Heart left ventricle (tissue), 16 donors: ENCODE measurements around the gene HMGB2. TPM values are rescaled to one million over a fixed set of nuclear protein-coding genes. Genes with fewer than 3 reads are reported as not detected.
A peak's percentile ranks its signal among the peaks of the same experiment; 100 is the strongest.

Experiments used
- ATAC-seq, 4 donors: fragments of 200-7000 bp; cut with Tn5 transposase; one replicate each; pipeline ENCODE4 v1.9.1; 2020 to 2022; ENCODE audit warnings: moderate library complexity in 4 of 4, mild to moderate bottlenecking in 3 of 4, moderate number of reproducible peaks in 1 of 4
- DNase-seq, 5 donors: peaks; one replicate each; pipeline ENCODE4 v3.0.0-alpha.2; 2020
- H3K27ac ChIP-seq, 12 donors: fragments of 200-600 bp; sonication (generic) in 4 of 12; one replicate each; pipeline versions ENCODE4 v1.5.0 to v1.8.0; 2016 to 2022; ENCODE audit warnings: mild to moderate bottlenecking in 2 of 12
- H3K27me3 ChIP-seq, 9 donors: fragments of 200-600 bp; sonication (generic) in 2 of 9; one replicate each; pipeline versions ENCODE4 v1.5.1 to v1.8.0; 2016 to 2022; ENCODE audit warnings: mild to moderate bottlenecking in 3 of 9
- H3K36me3 ChIP-seq, 9 donors: fragments of 200-600 bp; sonication (generic) in 2 of 9; one replicate each; pipeline versions ENCODE4 v1.5.0 to v1.8.0; 2018 to 2022; ENCODE audit warnings: mild to moderate bottlenecking in 2 of 9
- H3K4me1 ChIP-seq, 12 donors: fragments of 200-600 bp; sonication (generic) in 4 of 12; one replicate each; pipeline versions ENCODE4 v1.5.0 to v1.8.0; 2016 to 2022; ENCODE audit warnings: mild to moderate bottlenecking in 3 of 12
- H3K4me3 ChIP-seq, 12 donors: fragments of 200-600 bp; sonication (generic) in 4 of 12; one replicate each; pipeline versions ENCODE4 v1.5.0 to v1.8.0; 2017 to 2022; ENCODE audit warnings: mild to moderate bottlenecking in 9 of 12, moderate library complexity in 4 of 12
- H3K9me3 ChIP-seq, 12 donors: fragments of 200-600 bp; sonication (generic) in 4 of 12; one replicate each; pipeline versions ENCODE4 v1.5.0 to v1.8.0; 2016 to 2022; ENCODE audit warnings: mild to moderate bottlenecking in 1 of 12
- POLR2A ChIP-seq, 2 donors: fragments of 450-650 bp; IDR thresholded peaks; one replicate each; pipeline ENCODE4 v1.6.1; 2017; ENCODE audit warnings: antibody characterized with exemption in 2 of 2, mild to moderate bottlenecking in 2 of 2, moderate library complexity in 2 of 2
- WGBS, 4 donors: extraction: QIAGEN DNeasy Blood & Tissue Kit in 2 of 4; methylation state at CpG; one replicate each; pipeline versions ENCODE4 v1.1.5 to v1.1.7; 2013 to 2018; 5-methylcytosine and 5-hydroxymethylcytosine counted together
- intact Hi-C, 10 donors: fragments of 100-400 bp; cut with DNase I; formaldehyde crosslinking; loops; one replicate each; pipeline versions ENCODE4 v1.11.1 to v1.14.2; 2022
- long read RNA-seq, 3 donors: library from polyadenylated mRNA; unstranded; transcript quantifications; one replicate each; pipeline ENCODE4 v2.0.0, GENCODE V29; 2020 to 2021
- polyA plus RNA-seq, 2 donors: library from polyadenylated mRNA; stranded (reverse); fragments of 200-250 nt; gene quantifications; one replicate each; pipeline ENCODE4 v1.2.3, GENCODE V29; 2013
- total RNA-seq, 9 donors: library from RNA; depleted of rRNA in 2 of 9; stranded (reverse); fragments of >200 nt in 2 of 9; fragmentation: NEBNext Ultra II Directional in 3 of 9; extraction: Animal tissue kit (Norgen Biotek cat#: 25700) in 3 of 9; gene quantifications; one replicate each; pipeline versions ENCODE4 v1.1.0 to v1.2.4, GENCODE V29; 2016 to 2023
- TF ChIP-seq, protein P1 (sequence below), 12 donors: fragments of 200-600 bp; sonication (generic) in 4 of 12; IDR thresholded peaks; one replicate each; pipeline versions ENCODE4 v1.5.0 to v1.8.0; 2018 to 2022; ENCODE audit warnings: antibody characterized with exemption in 12 of 12, mild to moderate bottlenecking in 5 of 12
- donor health status: ischemic (EF 13 %, LVEDD 7.1; RV severe dilation, severe dysfunction).
- donor health status: healthy with polysubstance abuse.
- donor health status: DM: no; HTN: yes; CAD: no.
- donor health status: DM: no; HTN: no; CAD: no.
- donor health status: ischemic (EF 25% LVEDD 6.9; RV normal size, moderate dysfunction).
- donor health status: ischemic (EF 25% LVEDD 5.7; RV mildly dilated, moderate dysfunction).
- donor health status: healthy.
- donor health status: DM: yes; HTN: yes; CAD: no.
- donor health status: ischemic (EF 35%, LVEDD 5.7; RV mildly dilated, moderate dysfunction).
- donor health status: nonischemic (EF 11% LVEDD 7.7; RV severe dilation, severe dysfunction).
- donor health status: DM: yes; HTN: yes; CAD: no.
- donor health status: PGD.
- donor health status: ischemic (EF 29% LVEDD 5.4; RV normal size, mild dysfunction).
- donor health status: nonischemic (EF 23%, LVEDD 6.1; RV moderate dilation, normal function).

The HMGB2 gene
- total RNA-seq = 10 to 100 TPM; 28.5 to 67.5 (median 38.2) TPM
- 10 to 100 TPM; 46.8 to 88.9 TPM for polyA plus RNA-seq
- long read RNA-seq, donor 1, transcript HMGB2-201 (5 exons, 1,889 nt) = major isoform, 21 of 22 reads
- long read RNA-seq, donor 1, partial matches to known transcripts = 0 of 22 reads
- long read RNA-seq, donor 1, other reads (novel, unspliced or antisense) = 1 of 22 reads
- long read RNA-seq, donor 2, transcript HMGB2-201 (5 exons, 1,889 nt) = major isoform, 18 of 20 reads
- long read RNA-seq, donor 2, partial matches to known transcripts = 0 of 20 reads
- long read RNA-seq, donor 2, other reads (novel, unspliced or antisense) = 0 of 20 reads
- long read RNA-seq, donor 3, transcript HMGB2-201 (5 exons, 1,889 nt) = major isoform, 13 of 14 reads
- long read RNA-seq, donor 3, partial matches to known transcripts = 0 of 14 reads
- long read RNA-seq, donor 3, other reads (novel, unspliced or antisense) = 0 of 14 reads

DNA sequence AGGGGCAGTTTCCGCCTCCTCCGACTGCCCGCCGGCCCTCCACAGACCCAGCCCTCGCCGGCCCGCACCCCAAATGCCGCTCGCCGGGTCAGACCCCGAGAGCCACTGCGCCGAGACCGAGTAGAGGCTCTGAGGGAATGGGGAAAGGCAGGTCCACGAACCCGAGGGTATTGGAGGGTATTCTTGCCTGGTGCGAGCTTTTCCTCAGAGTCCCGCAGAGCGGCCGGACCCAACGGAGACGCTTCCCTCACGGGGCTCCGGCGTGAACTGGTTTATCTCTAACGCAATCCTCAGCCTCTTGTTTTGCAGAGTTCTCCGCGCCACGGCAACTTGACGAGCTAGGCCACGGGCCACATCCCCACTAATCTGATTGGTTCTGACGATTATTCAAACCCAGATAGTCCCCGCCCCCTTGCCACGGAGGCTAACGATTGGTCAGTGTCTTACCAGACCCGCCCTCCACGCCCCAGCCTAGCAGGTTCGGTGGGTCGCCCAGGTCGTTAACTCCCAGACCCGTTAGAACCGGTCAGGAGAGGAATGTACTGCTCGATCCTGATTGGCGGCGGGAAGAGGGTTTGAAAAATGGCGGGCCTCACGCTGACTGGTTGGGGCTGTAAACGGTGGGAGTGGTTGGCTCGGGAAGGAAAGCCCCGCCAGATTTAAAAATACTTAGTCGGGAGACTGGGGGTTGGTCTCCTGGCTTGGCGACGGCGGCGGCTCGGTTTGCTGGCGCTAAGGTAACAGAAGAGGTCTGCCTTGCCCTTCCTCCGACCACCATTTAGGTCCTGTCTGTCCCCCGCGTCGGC, at the start of gene HMGB2:
TSS of gene HMGB2 (minus strand) at position 274 of the 806 bp plus-strand sequence. CDS start 709 bp downstream, outside the sequence.
- DNase-seq (peak; percentile 100), ATAC-seq (peak; percentile 98 to 100 (median 99))
- intact Hi-C loops = loop anchor here (1.0 to 5.0 kb wide), 5 partner anchors 33 to 38 kb away; partner anchors contain the start of gene SAP30 (in 8 of the 10)
- H3K9me3 ChIP-seq = no peaks in the 10 kb centered on the region
- H3K27ac ChIP-seq = peak within 1 kb of the TSS; percentile 97 to 100 (median 98)
- H3K4me3 ChIP-seq = peak within 1 kb of the TSS; percentile 65 to 98 (median 92)
- peak; percentile 90 to 98 for TF ChIP-seq POLR2A (IDR thresholded peaks at IDR 0.05)
- TF ChIP-seq, protein P1, sequence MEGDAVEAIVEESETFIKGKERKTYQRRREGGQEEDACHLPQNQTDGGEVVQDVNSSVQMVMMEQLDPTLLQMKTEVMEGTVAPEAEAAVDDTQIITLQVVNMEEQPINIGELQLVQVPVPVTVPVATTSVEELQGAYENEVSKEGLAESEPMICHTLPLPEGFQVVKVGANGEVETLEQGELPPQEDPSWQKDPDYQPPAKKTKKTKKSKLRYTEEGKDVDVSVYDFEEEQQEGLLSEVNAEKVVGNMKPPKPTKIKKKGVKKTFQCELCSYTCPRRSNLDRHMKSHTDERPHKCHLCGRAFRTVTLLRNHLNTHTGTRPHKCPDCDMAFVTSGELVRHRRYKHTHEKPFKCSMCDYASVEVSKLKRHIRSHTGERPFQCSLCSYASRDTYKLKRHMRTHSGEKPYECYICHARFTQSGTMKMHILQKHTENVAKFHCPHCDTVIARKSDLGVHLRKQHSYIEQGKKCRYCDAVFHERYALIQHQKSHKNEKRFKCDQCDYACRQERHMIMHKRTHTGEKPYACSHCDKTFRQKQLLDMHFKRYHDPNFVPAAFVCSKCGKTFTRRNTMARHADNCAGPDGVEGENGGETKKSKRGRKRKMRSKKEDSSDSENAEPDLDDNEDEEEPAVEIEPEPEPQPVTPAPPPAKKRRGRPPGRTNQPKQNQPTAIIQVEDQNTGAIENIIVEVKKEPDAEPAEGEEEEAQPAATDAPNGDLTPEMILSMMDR (IDR thresholded peaks at IDR 0.05) = no peak
- 0 to 1% (median 0%) methylated on average over 45 to 61 of the region's 61 CpGs for WGBS, 4 donors
- H3K36me3 ChIP-seq = peaks cover 0 to 38% (median 35%) of the 10 kb centered on the region in 9 donors
- H3K4me1 ChIP-seq = peaks cover 0 to 45% (median 19%) of the 10 kb centered on the region in 12 donors
- no peaks in the 10 kb centered on the region for H3K27me3 ChIP-seq

DNA sequence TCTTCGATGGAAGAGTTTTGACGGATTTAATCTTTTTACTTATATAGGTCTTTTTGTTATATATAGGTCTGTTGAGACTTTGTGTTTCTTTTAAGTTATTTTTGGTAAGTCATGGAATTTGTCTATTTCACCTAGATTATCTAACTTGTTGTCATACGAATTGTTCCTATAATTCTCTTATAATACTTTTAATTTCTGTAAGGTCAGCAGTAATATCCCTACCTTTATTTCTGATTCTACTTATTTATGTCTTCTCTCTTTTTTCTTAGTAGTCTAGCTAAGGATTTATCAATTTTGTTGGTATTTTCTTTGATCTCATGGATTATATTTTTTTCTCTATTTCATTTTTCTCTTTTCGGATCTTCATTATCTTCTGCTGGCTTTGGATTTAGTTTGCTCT, 48.2 kb upstream of the HMGB2 start:
- no peak overlapping the region for H3K27ac ChIP-seq
- H3K27me3 ChIP-seq = no peaks in the 10 kb centered on the region
- H3K36me3 ChIP-seq = peaks cover 0 to 13% (median 3%) of the 10 kb centered on the region in 9 donors
- 93 to 99% (median 96%) methylated on average over 4 of the region's 4 CpGs for WGBS, 4 donors
- no peak for TF ChIP-seq POLR2A (IDR thresholded peaks at IDR 0.05)
- TF ChIP-seq, protein P1 (IDR thresholded peaks at IDR 0.05) = no peak
- H3K4me3 ChIP-seq = no peak overlapping the region
- intact Hi-C loops = no loop called here
- no peak for ATAC-seq
- H3K4me1 ChIP-seq = peaks cover 0 to 20% (median under 1%) of the 10 kb centered on the region in 12 donors
- no peaks in the 10 kb centered on the region for H3K9me3 ChIP-seq
- DNase-seq = no peak

DNA sequence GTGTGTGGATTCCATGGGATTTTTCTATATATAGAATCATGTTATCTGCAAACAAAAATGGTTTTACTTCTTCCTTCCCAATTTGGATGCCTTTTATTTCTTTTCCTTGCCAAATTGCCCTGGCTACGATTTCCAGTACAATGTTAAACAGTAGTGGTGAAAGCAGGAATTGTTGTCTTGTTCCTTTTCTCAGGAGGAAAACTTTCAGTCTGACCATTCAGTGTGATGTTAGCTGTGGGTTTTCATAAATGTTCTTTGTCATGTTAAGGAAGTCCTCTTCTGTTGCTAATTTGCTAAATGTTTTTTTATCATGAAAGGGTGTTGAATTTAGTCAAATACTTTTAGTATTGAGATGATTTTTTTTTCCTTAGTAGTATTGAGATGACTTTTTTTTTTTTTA, 47.5 kb upstream of the HMGB2 start:
- intact Hi-C loops = no loop called here

More for the DNA sequence above, 47.5 kb upstream of the HMGB2 start:
- no peaks in the 10 kb centered on the region for H3K9me3 ChIP-seq
- no peak overlapping the region for H3K4me3 ChIP-seq
- TF ChIP-seq, protein P1 (IDR thresholded peaks at IDR 0.05) = no peak
- peaks cover 0 to 21% (median 6%) of the 10 kb centered on the region in 9 donors for H3K36me3 ChIP-seq
- 26 to 46% (median 30%) methylated on average over 1 of the region's 1 CpG for WGBS, 4 donors
- no peak overlapping the region for H3K27ac ChIP-seq
- DNase-seq = no peak
- H3K27me3 ChIP-seq = no peaks in the 10 kb centered on the region
- peaks cover 0 to 20% (median under 1%) of the 10 kb centered on the region in 12 donors for H3K4me1 ChIP-seq
- ATAC-seq = no peak
